Motor neuron (in vitro differentiated cells): Measurements from ENCODE around the gene CDK2AP2. TPM values are rescaled to one million over a fixed set of nuclear protein-coding genes. Genes with fewer than 3 reads are reported as not detected.

Experiments
- ATAC-seq, 8 experiments: fragments of 200-7000 bp; cut with Tn5 transposase; replicated peaks in 6 of 8; 2 replicates each; pipeline ENCODE4 v1.8.0; 2021; ENCODE audit warnings: mild to moderate bottlenecking in 8 of 8, moderate library complexity in 8 of 8
- H3K27ac ChIP-seq, 2 donors: fragments of 250-450 bp; sonication (Bioruptor Pico); 2 replicates each; pipeline ENCODE4 v1.9.0; 2021; ENCODE audit warnings: antibody characterized with exemption in 2 of 2, mild to moderate bottlenecking in 2 of 2, moderate library complexity in 1 of 2
- H3K4me1 ChIP-seq, 2 donors: fragments of 250-450 bp; sonication (Bioruptor Pico); replicated peaks in 1 of 2; 2 replicates each; pipeline ENCODE4 v1.6.1; 2021; ENCODE audit warnings: antibody characterized with exemption in 2 of 2, mild to moderate bottlenecking in 2 of 2, moderate library complexity in 1 of 2
- H3K4me3 ChIP-seq, 5 donors: fragments of 250-450 bp; sonication (Bioruptor Pico); 2 replicates each; pipeline ENCODE4 v1.9.0; 2021; ENCODE audit warnings: antibody characterized with exemption in 5 of 5, mild to moderate bottlenecking in 5 of 5, moderate library complexity in 4 of 5
- WGBS, 10 experiments: fragments of 450-650 bp; shearing (Covaris generic); methylation state at CpG; one replicate each; pipeline ENCODE4 v1.0.0; 2022; 5-methylcytosine and 5-hydroxymethylcytosine counted together
- in situ Hi-C, 9 experiments: fragments of 400-800 bp; cut with MboI; loops; one replicate each; pipeline ENCODE4 v1.15.0; 2021; ENCODE audit warnings: low sequenced_read_pairs in 9 of 9, low pct_unique_long_range_greater_than_20kb in 2 of 9; ENCODE audit not compliant: unreplicated experiment in 9 of 9
- total RNA-seq, 8 experiments: library from RNA; unstranded; fragments of 300-600 nt; gene quantifications; 2 replicates each; pipeline versions ENCODE4 v1.2.3 to v1.2.4, GENCODE V29; 2022

CDK2AP2 gene
- total RNA-seq, 8 experiments from 2014 or later, result 13.8 to 39.3 (median 19.8) TPM

DNA sequence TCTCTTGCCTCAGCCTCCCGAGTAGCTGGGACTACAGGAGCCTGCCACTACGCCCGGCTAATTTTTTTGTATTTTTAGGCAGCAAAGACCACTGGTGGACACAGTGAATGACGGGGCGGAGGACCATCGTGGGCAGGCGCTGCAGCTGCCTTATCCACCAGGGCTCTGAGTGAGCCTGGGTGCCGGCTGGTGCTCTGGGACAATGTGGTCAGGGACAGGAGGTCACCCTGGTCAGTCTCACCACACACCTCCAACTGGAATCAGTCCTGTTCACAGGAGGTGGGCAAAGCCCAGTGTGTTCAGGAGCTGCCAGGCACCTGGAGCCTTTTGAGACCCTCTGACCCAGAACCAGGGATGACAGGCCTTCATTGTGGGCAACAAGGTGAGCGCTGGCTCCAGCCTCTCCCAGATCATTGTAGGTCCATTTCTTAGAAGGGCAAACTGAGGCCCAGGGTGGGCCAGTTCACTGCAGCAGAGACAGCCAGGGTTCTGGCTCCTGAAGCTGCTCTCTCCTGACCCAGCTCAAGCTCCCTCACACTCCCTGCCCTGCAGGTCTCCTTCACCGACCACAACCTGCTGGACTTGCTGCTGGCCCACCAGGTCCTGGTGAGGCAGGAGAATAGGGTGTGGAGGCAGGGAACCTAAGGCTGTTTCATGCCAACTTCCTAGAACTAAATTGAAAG is 31.0 kb upstream of the CDK2AP2 start:
- ATAC-seq, result no peak
- Histone ChIP-seq H3K4me3 (no peak overlapping the region), H3K4me1 (no peaks in the 10 kb centered on the region), H3K27ac (no peak overlapping the region)
- in situ Hi-C loops, result no loop called here
- 52 to 87% (median 80%) methylated on average over 1 to 6 of the region's 10 CpGs; no CpG with 5 or more reads in 4 of the 10 experiments for WGBS, 10 experiments

- H3K4me1 ChIP-seq, result no peaks in the 10 kb centered on the region
- H3K27ac ChIP-seq, result no peak overlapping the region
- 36 to 90% (median 68%) methylated on average over 1 to 6 of the region's 6 CpGs; no CpG with 5 or more reads in 1 of the 10 experiments for WGBS, 10 experiments
- ATAC-seq, result no peak
- no peak overlapping the region for H3K4me3 ChIP-seq
- in situ Hi-C loops, result no loop called here
Observed at GRCh38 chr11:67538306-67538705, 30.3 kb upstream of the CDK2AP2 start.

DNA sequence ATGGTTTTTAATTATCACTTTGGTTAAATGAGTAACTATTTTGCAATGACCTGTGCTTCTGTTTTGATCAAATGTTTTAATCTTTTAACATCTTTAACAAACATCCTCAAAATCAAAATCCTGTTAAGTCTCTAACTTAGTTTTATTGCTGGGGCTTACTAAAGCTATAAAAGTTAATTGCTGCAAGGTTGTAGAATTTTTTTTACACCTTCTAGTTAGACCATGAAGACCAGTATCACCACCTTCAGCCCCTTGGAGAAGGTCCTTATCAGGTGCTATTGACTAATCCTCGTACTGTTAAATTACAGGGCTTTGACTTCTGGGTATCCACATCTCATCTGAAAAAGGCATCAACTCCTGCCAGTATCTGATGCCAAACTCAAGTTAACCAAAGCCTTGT is 27.6 kb upstream of the CDK2AP2 start:
- 13 to 62% (median 29%) methylated on average over 1 of the region's 1 CpG; no CpG with 5 or more reads in 5 of the 10 experiments for WGBS, 10 experiments
- no peak for ATAC-seq
- Histone ChIP-seq H3K4me1 (no peaks in the 10 kb centered on the region), H3K27ac (no peak overlapping the region), H3K4me3 (no peak overlapping the region)
- in situ Hi-C loops, result no loop called here

DNA sequence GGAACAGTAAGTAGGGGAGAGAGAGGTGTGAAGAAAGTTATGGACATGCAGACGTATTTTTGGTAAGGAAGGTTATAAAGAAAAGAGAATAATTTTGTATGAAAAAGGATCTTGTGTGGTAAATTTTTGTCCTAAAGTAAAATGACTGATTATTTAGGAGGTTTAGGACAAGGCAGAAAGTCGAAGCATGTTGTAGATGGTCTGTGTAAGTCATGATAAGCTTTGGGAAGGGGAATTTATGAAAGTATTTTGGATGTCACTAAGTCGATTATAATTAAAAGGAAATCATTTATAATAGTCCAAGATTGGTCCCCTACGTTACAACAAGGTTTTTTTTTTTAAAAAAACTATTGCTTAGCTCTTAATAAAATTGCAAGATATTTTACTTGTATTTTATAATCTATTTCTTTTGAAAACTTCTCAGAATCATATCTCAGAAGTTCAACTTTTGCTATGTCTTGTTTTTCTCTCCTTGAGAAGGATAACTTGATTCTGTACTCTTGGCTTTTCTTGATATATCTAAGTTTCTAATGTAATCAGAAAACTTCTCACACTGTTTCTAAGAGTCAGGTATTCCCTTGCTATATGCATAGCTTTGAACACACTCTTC is 26.2 kb upstream of the CDK2AP2 start:
- ATAC-seq, result no peak
- no peak overlapping the region for H3K27ac ChIP-seq
- in situ Hi-C loops, result no loop called here
- H3K4me1 ChIP-seq, result no peaks in the 10 kb centered on the region
- H3K4me3 ChIP-seq, result no peak overlapping the region
- 0 to 20% (median 11%) methylated on average over 3 to 4 of the region's 4 CpGs for WGBS, 10 experiments

- Histone ChIP-seq H3K4me1 (no peaks in the 10 kb centered on the region), H3K27ac (no peak overlapping the region), H3K4me3 (no peak overlapping the region)
- in situ Hi-C loops, result no loop called here
- 17 to 100% (median 75%) methylated on average over 1 to 2 of the region's 2 CpGs; no CpG with 5 or more reads in 1 of the 10 experiments for WGBS, 10 experiments
- ATAC-seq, result no peak
Observed at GRCh38 chr11:67532889-67533288, 24.9 kb upstream of the CDK2AP2 start.

- peak in 1 of 8 experiments; percentile 25 for ATAC-seq
- 60 to 100% methylated on average over 1 to 2 of the region's 5 CpGs; no CpG with 5 or more reads in 8 of the 10 experiments for WGBS, 10 experiments
Observed at GRCh38 chr11:67530282-67530592, 22.3 kb upstream of the CDK2AP2 start.

GRCh38 chr11:67528376-67528775 is 20.4 kb upstream of the CDK2AP2 start:
- no peak for ATAC-seq
- Histone ChIP-seq H3K27ac (no peak overlapping the region), H3K4me3 (no peak overlapping the region), H3K4me1 (peaks cover 7 to 19% of the 10 kb centered on the region in 2 donors)
- in situ Hi-C loops, result no loop called here
- 50 to 100% (median 73%) methylated on average over 1 to 4 of the region's 4 CpGs for WGBS, 10 experiments

More at GRCh38 chr11:67530282-67530592, 22.3 kb upstream of the CDK2AP2 start:
- in situ Hi-C loops, result no loop called here
- Histone ChIP-seq H3K27ac (no peak overlapping the region), H3K4me1 (peaks cover 5 to 6% of the 10 kb centered on the region in 2 donors), H3K4me3 (no peak overlapping the region)

DNA sequence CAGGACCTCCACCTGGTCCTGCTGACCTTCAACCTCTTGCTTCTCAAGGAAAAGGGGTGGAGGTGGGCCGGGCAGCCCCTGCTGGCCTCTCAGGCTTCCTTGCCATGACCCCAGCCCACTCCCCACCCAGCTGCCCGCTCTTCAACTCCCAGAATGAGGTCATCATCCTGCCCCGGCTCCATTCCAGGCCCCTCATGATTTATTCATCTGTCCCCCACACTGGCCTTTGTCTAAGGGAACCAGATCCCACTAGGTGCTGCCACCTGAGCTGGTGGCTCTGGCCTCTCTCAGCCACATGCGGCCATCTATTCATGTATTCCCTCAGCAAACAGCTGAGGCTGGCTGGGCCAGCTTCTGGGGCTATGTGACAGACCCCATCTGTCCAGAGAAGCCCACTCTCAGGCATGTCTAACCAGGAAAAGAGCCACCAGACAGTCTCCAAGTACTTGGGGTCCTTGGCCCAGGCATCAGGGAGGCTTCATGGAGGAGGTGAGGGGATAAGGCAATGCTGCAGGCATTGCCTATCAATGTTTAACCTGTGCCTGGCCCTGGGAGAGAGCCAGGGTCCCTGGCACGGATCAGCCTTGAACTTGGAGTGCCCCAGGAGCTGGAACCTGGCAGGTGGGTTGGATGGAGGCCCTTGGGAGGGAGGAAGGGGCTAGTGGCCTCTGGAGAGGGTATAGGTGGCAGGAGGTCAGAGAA is 17.5 kb upstream of the CDK2AP2 start:
- WGBS, 10 experiments, result 0 to 86% (median 80%) methylated on average over 1 to 2 of the region's 5 CpGs; no CpG with 5 or more reads in 7 of the 10 experiments
- in situ Hi-C loops, result no loop called here
- H3K27ac ChIP-seq, result peak overlapping the region in 1 of 2 donors; percentile 19
- peak in 5 of 8 experiments; percentile 77 to 88 (median 81) for ATAC-seq
- peaks cover 7 to 19% of the 10 kb centered on the region in 2 donors for H3K4me1 ChIP-seq
- no peak overlapping the region for H3K4me3 ChIP-seq

DNA sequence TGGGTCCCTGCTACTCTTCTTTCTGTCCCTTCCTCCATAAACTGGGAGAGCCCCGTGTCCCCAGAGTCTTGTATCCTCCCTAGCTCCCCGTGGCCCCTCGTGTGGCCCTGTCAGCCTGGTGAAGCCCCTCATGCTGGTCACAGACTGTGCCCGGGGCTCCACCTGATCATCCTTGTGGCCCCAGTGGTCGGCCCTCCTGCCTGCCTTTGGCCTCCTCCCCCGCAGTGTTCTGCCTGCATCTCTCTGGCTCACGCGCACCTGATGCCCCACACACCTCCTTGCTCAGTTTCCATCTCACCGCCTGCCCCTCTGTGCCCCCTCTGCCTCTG is 16.5 kb upstream of the CDK2AP2 start:
- ATAC-seq, result peak in 1 of 8 experiments; percentile 2
- H3K27ac ChIP-seq, result peak overlapping the region in 1 of 2 donors; percentile 12
- peaks cover 7 to 19% of the 10 kb centered on the region in 2 donors for H3K4me1 ChIP-seq
- in situ Hi-C loops, result no loop called here
- no peak overlapping the region for H3K4me3 ChIP-seq
- 60 to 96% methylated on average over 1 to 5 of the region's 9 CpGs; no CpG with 5 or more reads in 8 of the 10 experiments for WGBS, 10 experiments

- peak in 6 of 8 experiments; percentile 5 to 99 (median 36) for ATAC-seq
- in situ Hi-C loops, result no loop called here
- Histone ChIP-seq H3K27ac (peak overlapping the region in 1 of 2 donors; percentile 12), H3K4me3 (no peak overlapping the region), H3K4me1 (peaks cover 7 to 19% of the 10 kb centered on the region in 2 donors)
- WGBS, 10 experiments, result 0 to 80% (median 28%) methylated on average over 1 to 3 of the region's 25 CpGs; no CpG with 5 or more reads in 7 of the 10 experiments
Observed at GRCh38 chr11:67523556-67524479, 15.9 kb upstream of the CDK2AP2 start.

DNA sequence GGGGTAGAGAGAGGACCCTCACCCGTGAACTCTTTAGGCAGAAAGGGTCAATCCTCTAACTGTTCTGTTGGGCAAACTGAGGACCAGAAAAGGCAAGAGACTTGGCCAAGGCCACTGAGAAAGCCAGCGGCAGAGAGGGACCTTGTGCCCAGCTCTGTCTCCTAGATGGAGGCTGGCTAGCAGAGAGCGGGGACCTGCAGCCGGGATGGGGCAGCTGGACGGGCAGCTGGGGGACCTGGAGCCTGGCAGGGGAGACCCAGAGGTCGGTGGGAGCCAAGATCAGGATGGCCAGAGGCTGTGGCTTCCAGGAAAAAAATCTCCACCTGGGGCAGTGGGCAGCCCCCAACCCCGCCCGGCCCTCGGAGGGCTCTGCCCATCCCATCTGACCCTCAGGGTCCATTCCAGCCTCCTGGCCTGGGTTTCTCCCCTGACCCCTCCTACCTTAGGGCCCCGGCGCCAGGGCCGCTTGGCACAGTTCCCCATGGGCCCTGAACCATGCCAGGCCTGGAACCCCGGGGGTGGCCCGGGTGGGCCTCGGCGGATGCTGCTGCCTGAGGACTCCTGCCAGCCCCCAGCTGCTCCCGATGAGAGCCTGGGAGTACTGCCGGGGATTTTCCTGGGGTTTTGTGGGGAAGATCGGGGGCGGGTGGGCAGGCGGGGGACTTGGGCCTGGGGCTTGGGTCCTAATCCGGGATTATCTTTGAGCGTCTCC is 15.0 kb upstream of the CDK2AP2 start, which contains the start of gene CABP2:
TSS of gene CABP2 (minus strand) at position 603 of the 712 bp plus-strand sequence. CDS start at position 483, 120 bp downstream.
- in situ Hi-C loops, result no loop called here
- Histone ChIP-seq H3K4me3 (no peak within 1 kb of the TSS), H3K27ac (peak within 1 kb of the TSS in 1 of 2 donors; percentile 12), H3K4me1 (peaks cover 7 to 19% of the 10 kb centered on the region in 2 donors)
- WGBS, 10 experiments, result 20 to 90% (median 90%) methylated on average over 1 to 2 of the region's 23 CpGs; no CpG with 5 or more reads in 7 of the 10 experiments
- ATAC-seq, result no peak

- WGBS, 10 experiments, result 60 to 93% methylated on average over 2 to 3 of the region's 15 CpGs; no CpG with 5 or more reads in 8 of the 10 experiments
- in situ Hi-C loops, result no loop called here
- Histone ChIP-seq H3K4me3 (no peak overlapping the region), H3K27ac (no peak overlapping the region), H3K4me1 (peaks cover 7 to 19% of the 10 kb centered on the region in 2 donors)
- ATAC-seq, result no peak
Observed at GRCh38 chr11:67522338-67522737, 14.4 kb upstream of the CDK2AP2 start.
